GM21367 (cell line): Measurements from ENCODE around the gene CHD5.

ENCODE experiments used
- ATAC-seq: cut with Tn5 transposase; IDR thresholded peaks from one replicate; pipeline ENCODE4 v1.9.1; 2021; ENCODE audit not compliant: unreplicated experiment

CHD5 gene

DNA sequence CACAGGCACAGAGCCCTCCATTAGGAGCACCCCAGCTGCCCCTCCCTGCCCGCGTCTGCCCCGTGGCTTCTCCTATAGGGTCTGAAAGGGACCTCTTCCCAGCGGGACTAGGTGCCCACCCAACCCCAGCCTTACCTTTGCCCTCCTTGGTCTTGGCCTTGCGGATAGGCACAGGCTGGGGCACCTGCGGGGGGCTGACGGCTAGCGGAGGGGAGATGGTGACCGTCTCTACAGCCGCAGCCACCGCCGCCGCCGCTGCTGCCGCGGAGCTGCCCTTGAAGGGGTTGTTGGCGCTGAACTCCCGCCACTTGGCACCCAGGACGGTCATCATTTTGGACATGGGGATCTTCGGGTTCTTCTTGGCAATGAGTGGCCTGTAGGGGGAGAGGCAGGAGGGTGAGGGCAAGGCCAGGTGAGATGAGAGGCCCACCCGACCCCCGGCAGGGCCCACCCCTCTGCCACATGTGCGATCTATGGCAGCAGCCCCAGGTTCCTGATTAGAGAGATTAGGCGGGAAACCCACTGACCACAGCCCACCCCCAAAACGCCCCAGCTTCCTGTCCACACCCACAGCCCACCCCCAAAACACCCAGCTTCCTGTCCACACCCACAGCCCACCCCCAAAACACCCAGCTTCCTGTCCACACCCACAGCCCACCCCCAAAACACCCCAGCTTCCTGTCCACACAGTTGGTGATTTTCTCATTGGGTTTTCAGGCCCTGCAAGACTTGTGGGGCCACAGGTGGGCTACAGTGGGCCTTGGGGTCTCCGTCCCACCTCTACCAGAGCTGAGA lies 25.4 kb downstream of the CHD5 start:
- ATAC-seq, result no peak

DNA sequence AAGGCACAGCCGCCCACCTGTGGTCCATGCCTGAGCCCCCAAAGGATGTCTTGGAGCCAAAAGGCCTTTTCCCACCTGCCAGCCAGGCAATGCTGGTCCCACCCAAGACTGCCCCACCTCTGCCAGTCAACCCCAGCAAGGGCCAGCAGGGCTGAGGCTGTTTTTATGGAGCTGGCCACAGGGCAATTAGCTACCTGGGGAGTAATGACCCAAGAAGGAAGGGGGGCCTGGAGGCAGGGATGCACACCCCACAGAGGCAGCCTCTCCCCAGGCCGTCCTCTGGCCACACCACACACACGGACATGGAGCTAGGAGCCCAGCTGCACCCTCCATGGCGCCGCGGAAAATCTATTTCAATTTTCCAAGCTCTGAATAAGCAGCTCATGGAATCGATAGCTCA lies 27.2 kb downstream of the CHD5 start:
- no peak for ATAC-seq

DNA sequence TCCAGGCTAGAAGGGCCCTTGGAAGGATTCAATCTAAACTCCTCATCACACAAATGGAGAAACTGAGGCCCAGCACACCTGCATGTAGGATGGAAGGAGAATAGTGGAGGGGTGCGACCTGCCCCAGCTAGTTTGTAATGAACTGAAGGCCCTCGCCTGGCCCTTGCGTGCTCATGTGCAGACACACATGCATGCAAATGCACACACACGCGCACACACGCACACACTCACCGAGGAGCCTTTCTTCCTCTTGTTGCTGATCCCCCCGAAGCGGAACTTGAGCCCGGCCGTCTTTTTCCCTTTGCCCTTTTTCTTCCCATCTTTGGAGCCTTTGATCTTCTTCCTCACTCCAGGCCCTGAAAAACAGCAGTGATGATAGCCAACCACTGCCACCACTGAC lies 27.9 kb downstream of the CHD5 start:
- ATAC-seq, result no peak

DNA sequence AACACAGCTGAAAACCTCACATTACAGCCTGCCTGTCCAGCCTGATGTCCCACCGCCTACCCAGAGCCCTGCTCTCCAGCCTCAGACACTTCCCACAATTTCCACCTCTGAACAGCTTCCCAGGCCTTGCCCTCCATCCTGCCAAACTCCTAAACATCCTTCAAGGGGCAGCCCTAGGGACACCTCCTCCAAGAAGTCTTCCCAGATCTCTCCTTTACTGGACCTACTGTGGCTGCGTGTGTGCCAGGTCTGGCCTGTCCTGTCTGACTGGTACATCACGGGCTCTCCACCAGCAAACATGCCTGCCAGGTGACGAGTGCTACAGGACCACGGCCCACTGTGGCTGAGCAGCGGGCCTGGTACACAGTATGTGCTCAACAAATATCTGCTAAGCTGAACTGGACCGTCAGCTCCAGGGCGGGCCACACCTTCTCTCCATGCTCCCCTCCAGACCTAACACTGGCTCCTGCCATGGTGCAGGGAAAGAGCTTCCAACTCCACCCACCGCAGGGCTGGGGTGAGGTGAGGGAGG lies 28.8 kb downstream of the CHD5 start:
- no peak for ATAC-seq

DNA sequence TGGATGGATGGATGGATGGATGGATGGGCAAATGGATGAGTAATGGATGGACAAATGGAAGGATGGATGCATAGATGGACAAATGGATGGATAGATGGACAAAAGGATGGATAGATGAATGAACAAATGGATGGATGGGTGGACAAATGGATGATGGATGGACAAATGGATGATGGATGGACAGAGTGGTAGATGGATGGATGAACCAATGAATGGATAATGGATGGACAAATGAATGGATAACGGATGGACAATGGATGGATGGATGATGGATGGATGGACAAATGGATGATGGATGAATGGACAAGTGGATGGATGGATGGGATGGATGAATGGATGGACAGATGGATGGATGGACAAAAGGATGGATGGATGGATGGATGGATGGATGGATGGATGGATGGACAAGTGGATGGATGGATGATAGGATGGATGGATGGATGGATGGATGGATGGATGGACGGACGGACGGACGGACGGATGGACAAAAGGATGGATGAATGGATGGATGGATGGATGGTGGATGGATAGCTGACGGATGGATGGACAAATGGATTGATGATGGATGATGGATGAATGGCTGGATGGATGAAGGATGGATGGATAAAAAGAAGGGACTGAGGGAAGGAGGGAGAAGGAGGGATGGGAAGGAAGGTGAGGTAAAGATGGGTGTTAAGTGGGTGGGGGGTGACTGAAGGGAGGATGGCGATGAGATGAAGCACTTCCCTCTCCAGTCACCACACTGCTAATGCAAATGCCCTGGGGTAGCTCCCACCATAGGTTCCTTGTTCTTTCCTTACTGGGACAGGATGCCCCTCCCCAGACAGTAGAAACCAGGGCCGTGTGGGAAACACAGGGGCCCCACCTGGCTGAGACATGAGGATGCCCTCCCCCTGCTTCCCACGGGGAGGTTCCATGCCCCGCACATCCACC lies 29.8 kb downstream of the CHD5 start:
- ATAC-seq, result no peak

DNA sequence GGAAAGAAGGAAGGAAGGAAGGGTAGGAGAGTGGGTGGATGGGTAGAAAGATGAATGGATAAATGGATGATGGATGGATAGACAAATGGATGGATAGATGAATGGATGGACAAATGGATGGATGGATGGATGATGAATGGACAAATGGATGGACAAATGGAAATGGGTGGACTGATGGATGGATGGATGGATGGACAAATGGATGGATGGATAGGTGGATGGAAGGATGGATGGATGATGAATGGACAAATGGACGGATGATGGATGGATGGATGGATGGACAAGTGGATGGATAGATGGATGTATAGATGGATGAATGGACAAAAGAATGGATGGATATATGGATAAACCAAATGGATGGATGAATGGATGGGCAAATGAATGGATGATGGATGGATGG lies 30.5 kb downstream of the CHD5 start:
- ATAC-seq, result no peak

DNA sequence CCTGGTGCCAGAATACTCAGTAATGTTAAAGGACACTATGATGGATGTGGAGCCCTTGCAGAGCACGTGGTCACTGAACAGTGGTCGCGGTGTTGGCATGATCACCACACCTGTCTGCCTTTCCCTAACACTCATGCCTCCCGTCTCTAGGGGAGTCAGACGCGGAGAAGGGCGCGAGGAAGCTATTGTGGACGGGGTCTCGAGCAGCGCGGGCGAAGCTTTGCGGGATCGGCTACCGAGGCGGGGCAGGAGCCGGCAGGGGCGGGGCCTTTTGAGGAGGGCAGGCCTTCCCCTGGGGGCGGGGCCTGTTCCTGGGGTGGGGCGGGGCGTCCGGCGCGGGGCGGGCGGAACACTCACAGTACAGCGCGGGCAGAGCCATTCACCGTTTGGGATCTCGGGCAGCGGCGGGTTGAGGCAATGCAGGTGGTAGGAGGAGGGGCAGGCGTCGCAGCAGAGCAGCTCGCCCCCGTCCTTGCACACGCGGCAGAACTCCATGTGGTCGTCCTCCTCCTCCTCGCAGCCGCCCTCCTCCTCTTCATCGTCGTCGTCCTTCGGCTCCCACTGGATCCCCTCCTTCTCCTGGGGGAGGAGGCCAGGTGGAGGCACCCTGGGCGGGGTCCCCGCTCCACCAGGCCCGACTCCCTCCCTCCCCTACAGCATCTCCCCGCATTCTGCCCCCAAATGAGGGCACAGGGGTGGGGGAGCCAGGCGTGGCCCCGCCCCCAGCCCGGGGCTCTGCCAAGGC lies 31.5 kb downstream of the CHD5 start:
- ATAC-seq, result no peak

DNA sequence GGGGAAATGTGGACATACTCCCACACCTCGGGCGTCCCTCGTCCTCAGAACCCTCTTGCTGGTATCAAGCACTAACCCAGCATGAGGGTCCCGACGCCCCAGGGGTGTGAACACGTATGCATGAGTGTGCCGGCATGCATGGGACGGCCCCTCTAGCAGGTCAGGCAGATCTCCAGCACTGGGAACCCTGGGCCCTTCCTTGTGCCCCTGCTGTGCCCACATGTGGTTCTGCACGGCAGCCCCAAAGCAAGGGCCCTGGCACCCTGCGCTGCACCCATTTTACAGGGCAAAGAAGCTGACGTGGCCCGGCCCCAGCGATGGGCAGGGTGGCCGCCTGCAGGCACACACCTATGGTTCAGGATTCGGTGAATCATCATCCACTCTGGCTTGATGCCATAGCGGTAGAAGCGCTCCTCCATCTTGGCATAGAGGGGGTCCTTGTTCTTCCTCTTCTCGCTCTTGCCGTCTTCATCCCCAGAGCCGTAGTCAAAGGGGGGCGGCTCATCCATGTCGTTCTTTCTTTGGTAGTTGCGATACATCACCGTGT lies 34.2 kb downstream of the CHD5 start:
- ATAC-seq, result no peak

DNA sequence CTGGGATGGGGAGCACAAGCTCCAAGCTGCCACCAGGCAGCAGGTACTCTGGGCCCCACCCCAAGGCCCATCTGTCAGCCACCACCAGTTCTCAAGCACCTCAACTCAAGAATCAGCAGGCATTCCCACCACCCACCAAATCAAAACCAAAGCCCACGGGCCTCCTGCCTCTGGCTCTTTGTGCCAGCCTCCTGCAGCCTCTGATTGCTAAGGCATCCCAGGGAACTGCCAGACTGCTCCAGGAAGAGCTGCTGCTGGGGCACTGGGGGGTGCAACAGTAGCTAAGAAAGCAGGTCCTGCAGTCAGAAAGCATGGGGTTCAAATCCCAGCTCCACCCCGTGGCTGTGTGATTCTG lies 34.7 kb downstream of the CHD5 start:
- no peak for ATAC-seq

DNA sequence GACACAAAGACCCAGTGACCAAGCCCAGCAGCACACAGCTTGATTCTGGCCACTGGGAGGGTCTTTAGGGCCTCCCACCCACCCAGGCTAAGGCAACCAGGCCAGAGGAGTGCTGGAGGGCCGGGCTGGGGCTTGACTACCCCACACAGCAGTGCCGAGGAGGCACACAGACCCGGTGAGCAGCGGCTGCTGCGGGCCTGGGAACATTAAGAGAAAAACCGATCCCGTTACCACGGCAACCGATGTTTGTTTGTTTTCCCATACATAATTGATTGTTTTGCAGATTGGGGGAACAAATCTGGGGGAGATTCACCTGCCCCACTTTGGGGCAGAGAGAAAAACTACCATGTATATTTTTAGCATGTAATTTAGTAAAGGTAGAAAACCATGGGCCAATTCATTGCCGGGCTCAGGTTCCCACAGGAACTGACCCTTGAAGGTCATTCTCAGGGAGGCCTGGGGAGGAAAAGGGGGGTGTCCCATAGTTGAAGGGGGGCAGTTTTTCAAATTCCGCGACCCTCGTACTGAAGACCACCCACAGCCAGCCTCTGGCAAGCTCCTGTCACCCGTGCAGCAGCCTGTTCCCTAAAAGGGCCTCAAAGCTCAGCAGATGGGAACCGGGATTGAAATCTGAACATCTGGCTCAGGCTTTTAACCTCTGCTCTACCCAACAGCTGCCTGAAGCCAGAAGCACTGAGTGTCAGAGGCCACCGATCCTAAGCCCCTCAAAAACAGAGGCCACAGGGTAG lies 35.3 kb downstream of the CHD5 start:
- no peak for ATAC-seq

DNA sequence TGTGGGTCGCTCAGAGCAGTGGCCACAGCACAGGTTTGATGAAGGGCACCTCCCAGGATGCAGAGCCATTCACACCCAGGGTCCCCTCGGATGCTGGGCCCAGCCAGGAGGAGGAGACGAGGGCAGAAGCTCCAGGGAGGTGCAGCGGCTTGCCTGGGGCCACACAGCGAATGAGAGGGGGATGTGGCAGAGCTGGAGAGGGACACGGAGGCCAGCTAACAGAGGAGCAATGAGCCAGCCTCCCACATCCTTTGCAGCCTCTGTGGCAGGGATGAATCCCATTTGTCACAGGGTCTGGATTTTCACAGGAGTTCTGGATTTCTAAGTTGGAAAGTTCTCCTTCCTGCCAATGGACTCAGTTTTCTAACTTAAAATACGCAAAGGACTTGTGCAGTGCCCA lies 35.9 kb downstream of the CHD5 start:
- no peak for ATAC-seq

DNA sequence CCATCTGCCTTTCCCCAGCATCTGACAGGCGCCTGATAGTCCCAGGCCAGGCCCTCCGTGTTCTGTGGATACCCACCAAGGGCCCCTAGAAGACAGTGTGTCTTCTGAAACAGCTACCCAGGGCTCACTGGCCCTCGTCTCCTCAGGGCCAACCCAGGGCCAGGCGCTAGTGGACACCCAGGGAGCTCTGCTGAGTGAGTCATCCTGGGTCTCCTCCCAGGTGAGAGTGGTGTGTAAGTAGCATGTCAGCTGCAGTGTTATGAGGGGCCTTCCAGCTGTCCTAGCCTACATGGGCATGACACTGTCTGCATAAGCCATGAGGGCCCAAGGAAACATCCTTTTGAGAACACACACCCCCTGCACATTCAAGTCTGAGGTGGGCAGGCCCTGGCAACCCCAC lies 36.7 kb downstream of the CHD5 start:
- no peak for ATAC-seq

DNA sequence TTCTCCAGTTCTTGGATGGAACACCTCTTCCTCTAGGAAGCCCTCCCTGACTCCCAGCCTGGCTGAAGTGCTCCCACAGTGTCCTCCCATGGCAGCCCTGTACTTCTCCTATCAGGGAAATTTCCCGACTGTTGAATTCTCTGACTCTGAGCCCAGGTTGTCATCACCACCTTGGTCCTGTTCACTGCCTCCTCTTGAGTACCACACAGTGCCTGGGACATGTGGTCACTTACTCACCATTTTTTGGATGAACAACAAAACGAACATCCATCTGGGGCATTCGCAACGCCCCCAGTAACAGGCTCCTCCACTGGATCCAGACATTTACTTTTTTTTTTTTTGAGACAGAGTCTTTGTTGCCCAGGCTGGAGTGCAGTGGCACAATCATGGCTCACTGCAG lies 37.4 kb downstream of the CHD5 start:
- ATAC-seq, result no peak

DNA sequence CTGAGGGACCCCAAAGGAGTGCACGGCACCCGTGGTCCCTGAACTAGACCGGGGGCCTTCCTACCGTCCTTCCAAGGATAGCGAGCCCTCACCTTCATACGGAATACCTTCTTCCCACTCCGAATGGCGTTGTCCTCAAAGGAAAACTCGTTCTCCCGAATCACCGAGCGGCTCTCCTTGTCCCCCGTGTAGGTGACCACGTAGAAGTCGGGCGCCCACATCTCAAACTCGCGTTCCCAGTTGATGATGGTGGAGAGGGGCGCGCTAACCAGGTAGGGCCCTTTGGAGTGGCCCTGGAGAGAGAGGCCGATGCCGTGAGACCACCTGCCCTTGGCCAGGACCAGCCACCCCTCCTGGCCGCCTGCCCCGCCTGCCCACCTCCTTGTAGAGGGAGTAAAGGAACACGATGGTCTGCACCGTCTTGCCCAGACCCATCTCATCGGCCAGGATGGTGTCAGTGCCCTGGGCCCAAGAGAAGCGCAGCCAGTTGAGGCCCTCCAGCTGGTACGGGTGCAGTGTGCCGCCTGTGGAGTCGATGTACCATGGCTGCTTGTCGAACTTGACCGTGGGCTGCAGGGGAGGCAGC lies 38.0 kb downstream of the CHD5 start:
- ATAC-seq, result no peak

DNA sequence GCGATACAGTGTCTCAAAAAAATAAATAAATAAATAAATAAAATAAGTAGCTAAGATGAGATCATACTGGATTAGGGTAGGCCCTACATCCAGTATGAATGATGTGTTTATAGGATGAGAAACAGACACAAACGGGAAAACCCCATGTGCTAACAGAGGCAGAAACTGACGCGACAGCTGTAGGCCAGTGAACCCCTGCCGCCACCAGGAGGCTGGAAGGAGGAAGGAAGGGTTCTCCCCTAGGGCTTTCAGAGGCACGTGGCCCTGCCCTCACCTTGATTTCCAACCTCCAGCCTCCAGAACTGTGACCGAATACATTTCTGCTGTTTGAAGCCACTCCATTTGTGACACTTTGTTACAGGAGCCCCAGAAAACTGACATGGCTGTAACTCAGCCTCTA lies 38.5 kb downstream of the CHD5 start:
- ATAC-seq, result no peak

DNA sequence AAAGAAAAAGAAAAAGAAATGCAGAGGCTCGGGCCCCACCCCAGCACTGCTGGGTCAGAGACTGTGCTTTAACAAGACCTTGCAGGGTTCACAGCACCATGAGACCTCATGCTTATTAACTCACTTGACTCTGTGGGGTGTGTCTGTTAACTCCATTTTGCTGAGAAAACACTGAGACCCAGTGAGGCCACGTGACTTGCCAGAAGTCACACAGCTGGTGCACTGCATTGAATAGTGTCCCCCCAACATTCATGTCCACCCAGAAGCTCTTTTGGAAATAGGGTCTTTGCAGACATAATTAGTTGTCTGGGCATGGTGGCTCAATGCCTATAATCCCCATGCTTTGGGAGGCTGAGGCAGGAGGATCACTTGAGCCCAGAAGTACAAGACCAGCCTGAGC lies 39.7 kb downstream of the CHD5 start:
- no peak for ATAC-seq

DNA sequence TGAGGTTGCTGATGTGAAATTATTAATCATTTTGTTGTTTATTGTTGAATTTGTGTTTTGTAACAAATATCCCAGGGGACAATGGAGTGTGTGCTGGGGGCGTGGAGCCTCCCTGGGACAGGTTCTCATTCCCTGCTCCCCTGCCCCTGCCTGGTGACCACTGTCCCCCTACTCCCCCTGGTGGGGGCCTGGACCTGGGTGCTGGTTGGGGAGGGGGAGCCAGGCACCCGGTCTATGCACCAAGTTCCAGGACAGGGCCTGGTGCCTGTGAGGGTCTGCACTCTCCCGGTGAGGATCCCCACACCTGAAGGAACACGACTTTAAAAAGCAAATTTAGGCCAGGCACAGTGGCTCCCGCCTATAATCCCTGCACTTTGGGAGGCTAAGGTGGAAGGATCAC lies 42.4 kb downstream of the CHD5 start:
- no peak for ATAC-seq

DNA sequence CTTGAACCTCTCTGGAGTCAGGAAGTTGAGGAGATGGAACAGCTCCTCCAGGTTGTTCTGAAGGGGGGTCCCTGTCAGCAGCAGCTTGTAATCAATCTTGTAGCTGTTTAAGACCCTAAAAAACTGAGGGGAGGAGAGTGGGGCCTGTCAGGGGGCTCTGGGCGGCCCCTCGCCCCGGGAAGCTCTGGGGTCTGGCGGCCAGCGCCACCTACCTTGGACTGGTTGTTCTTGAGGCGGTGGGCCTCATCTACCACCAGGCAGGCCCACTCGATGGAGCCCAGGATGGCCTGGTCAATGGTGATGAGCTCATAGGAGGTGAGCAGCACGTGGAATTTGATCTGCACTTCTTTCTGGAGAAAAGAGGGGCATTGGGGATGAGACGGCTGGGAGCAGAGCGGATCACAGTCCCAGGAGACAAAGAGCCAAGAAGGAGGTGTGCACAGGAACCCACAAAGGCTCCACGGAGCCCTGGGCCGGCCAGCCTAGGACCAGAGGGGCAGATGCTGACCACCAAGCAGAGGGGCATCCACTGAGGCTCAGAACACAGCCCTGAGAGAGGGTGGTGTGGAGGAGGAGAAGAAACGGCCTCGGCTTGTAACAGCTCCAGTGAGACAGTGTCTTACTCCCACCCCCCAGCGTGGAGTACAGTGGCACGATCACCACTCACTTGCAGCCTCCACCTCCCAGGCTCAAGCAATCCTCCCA lies 43.5 kb downstream of the CHD5 start:
- no peak for ATAC-seq

DNA sequence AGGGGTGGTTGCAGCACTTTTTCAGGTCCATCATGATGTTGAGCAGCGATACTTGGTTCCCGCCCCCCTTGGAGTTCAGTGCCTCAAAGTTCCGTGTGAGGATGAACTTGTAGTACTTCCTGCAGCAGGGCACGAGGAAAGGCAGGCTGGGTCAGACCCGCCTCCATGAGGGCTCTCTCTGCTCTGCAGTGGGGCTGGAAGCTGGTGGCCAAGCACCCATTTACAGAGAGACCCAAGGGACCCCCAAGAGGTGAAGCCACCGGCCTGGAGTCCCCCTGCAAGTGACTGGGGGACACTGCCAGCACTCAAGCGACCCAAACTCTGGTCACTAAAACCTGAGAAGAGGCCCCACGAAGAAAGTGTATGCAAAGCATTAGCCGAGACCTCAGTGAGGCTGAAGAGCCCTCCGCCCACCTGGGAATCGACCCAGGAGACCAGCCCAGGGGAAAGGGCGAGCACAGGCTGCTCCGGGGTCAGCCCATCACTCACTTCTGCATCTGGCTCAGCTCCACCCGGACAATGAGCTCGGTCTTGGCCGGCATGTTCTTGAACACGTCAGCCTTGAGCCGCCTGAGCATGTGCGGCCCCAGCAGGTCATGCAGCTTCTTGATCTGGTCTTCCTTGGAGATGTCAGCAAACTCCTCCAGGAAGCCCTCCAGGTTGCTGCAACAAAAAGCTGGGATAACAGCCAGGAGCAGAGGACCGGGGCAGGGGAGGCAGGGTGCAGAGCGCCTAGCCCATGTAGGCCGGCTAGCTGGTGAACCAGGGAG lies 45.2 kb downstream of the CHD5 start:
- no peak for ATAC-seq
